WERI-Rb-1 (cell line): ENCODE results near the gene GCDH.

Experiments
- DNase-seq: peaks from one replicate; pipeline ENCODE4 v3.0.0-alpha.2; 2020
- H3K27ac ChIP-seq: fragments of 250-450 bp; sonication (Bioruptor Pico); 2 replicates; pipeline ENCODE4 v1.5.1; 2020; ENCODE audit warnings: mild to moderate bottlenecking, moderate library complexity
- H3K27me3 ChIP-seq: fragments of 250-450 bp; sonication (Bioruptor Pico); 2 replicates; pipeline ENCODE4 v1.5.1; 2021; ENCODE audit warnings: mild to moderate bottlenecking, low read depth, moderate library complexity; ENCODE audit not compliant: insufficient read depth, severe bottlenecking
- H3K36me3 ChIP-seq: fragments of 250-450 bp; sonication (Bioruptor Pico); 2 replicates; pipeline ENCODE4 v1.5.1; 2020; ENCODE audit warnings: mild to moderate bottlenecking, moderate library complexity
- H3K4me3 ChIP-seq: 2 replicates; pipeline ENCODE4 v1.5.1; 2011; ENCODE audit warnings: low read depth, mild to moderate bottlenecking, control low read depth, low read length
- H3K9me3 ChIP-seq: fragments of 250-450 bp; sonication (Bioruptor Pico); 2 replicates; pipeline ENCODE4 v1.5.1; 2021; ENCODE audit warnings: mild to moderate bottlenecking, moderate library complexity; ENCODE audit not compliant: severe bottlenecking
- CTCF ChIP-seq: IDR thresholded peaks from 2 replicates; pipeline ENCODE4 v1.5.1; 2011; ENCODE audit warnings: low read depth, mild to moderate bottlenecking, control low read depth, inconsistent platforms, low read length

The GCDH gene

GRCh38 chr19:12946731-12947496 is 56.0 kb downstream of the GCDH start:
- no peak for DNase-seq
- no peak for TF ChIP-seq CTCF
- peak overlapping the region; percentile 96 for H3K27ac ChIP-seq
- peak overlapping the region; percentile 97 for H3K4me3 ChIP-seq
- H3K27me3 ChIP-seq = no peaks in the 10 kb centered on the region
- H3K36me3 ChIP-seq = peaks cover 92% of the 10 kb centered on the region
- H3K9me3 ChIP-seq = no peaks in the 10 kb centered on the region

GRCh38 chr19:12947702-12948611 is 57.0 kb downstream of the GCDH start:
- Histone ChIP-seq H3K27ac (no peak overlapping the region), H3K9me3 (no peaks in the 10 kb centered on the region), H3K36me3 (peaks cover 92% of the 10 kb centered on the region), H3K27me3 (no peaks in the 10 kb centered on the region), H3K4me3 (no peak overlapping the region)
- no peak for TF ChIP-seq CTCF
- DNase-seq = no peak

- TF ChIP-seq CTCF = no peak
- peaks cover 92% of the 10 kb centered on the region for H3K36me3 ChIP-seq
- H3K9me3 ChIP-seq = no peaks in the 10 kb centered on the region
- no peak overlapping the region for H3K27ac ChIP-seq
- no peak for DNase-seq
- no peaks in the 10 kb centered on the region for H3K27me3 ChIP-seq
- no peak overlapping the region for H3K4me3 ChIP-seq
Observed at GRCh38 chr19:12948612-12949362, 57.8 kb downstream of the GCDH start.
